GM18867 (cell line): ENCODE data around the gene SLC44A2.

Source experiments
- ATAC-seq: cut with Tn5 transposase; IDR thresholded peaks from one replicate; pipeline ENCODE4 v1.9.1; 2021; ENCODE audit warnings: mild to moderate bottlenecking, moderate library complexity; ENCODE audit not compliant: unreplicated experiment

The SLC44A2 gene

GRCh38 chr19:10680545-10681135 lies 55.3 kb downstream of the SLC44A2 start:
- no peak for ATAC-seq

GRCh38 chr19:10681658-10682057 lies 56.3 kb downstream of the SLC44A2 start:
- no peak for ATAC-seq

GRCh38 chr19:10682397-10683063 lies 57.2 kb downstream of the SLC44A2 start:
- no peak for ATAC-seq

- no peak for ATAC-seq
These were observed 57.7 kb downstream of the SLC44A2 start for GRCh38 chr19:10683064-10683426.

- ATAC-seq, result no peak
These were observed 58.2 kb downstream of the SLC44A2 start for GRCh38 chr19:10683582-10683981.

- no peak for ATAC-seq
These were observed 59.9 kb downstream of the SLC44A2 start for GRCh38 chr19:10685210-10685609.

GRCh38 chr19:10686193-10686592 lies 60.8 kb downstream of the SLC44A2 start:
- ATAC-seq, result no peak

GRCh38 chr19:10686661-10687517 lies 61.5 kb downstream of the SLC44A2 start:
- no peak for ATAC-seq

GRCh38 chr19:10687518-10688288 lies 62.4 kb downstream of the SLC44A2 start:
- ATAC-seq, result no peak

- no peak for ATAC-seq
These were observed 63.4 kb downstream of the SLC44A2 start for GRCh38 chr19:10688545-10689280.

- ATAC-seq, result no peak
These were observed 65.0 kb downstream of the SLC44A2 start for GRCh38 chr19:10690341-10690781.

GRCh38 chr19:10691178-10691881 lies 66.0 kb downstream of the SLC44A2 start:
- ATAC-seq, result no peak

GRCh38 chr19:10691883-10692282 lies 66.5 kb downstream of the SLC44A2 start:
- no peak for ATAC-seq

GRCh38 chr19:10692673-10693264 lies 67.4 kb downstream of the SLC44A2 start:
- no peak for ATAC-seq
